ENCODE results near the gene CHD1.

Gene CHD1

DNA sequence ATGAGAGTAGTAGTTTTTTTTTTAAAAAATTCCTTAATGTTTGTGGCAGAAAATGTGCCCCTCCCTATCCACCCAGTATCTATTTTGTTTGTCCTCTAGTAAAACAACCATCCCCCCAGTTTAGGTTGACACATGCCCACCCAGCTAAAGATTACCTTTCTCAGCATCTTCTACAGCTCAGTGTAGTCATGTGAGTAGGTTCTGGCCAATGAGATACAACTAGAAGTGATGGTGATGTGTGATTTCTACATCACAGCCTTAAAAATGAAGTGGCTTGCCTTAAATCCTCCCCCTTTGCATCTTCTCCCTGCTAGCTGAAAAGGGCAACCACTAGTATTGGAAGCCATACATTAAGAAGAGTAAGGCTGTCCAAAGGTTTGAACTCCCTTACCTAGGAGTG is 14.9 kb downstream of the CHD1 start:
- H3K4me1 ChIP-seq (ENCODE audit: control extremely low read depth in 1 of 4, control insufficient read depth in 4 of 4, insufficient read depth in 4 of 4, low read length in 3 of 4): no peaks in the 10 kb centered on the region
- no peaks in the 10 kb centered on the region for H3K27me3 ChIP-seq (replicated peaks in 2 of 5; ENCODE audit: control insufficient read depth in 4 of 5, insufficient read depth in 5 of 5, low read length in 4 of 5)
- no peaks in the 10 kb centered on the region for H3K9me3 ChIP-seq (ENCODE audit: control extremely low read depth in 1 of 5, control insufficient read depth in 4 of 5, insufficient read depth in 2 of 5, low read depth in 1 of 5, low read length in 4 of 5)
- POLR2A ChIA-PET: interaction anchor here (1.0 kb wide), 1 partner anchor 20 kb away, joined by 3 read pairs; no protein-coding TSS in a partner anchor
- no peak overlapping the region for H3K27ac ChIP-seq (ENCODE audit: insufficient read depth in 1 of 2, low read depth in 1 of 2, low read length in 2 of 2, poor library complexity in 1 of 2, severe bottlenecking in 2 of 2)
- H3K36me3 ChIP-seq (ENCODE audit: control insufficient read depth in 4 of 4, insufficient read depth in 4 of 4, low read length in 3 of 4): peaks cover 12 to 22% (median 20%) of the 10 kb centered on the region in 4 experiments
- CTCF ChIA-PET: interaction anchor here (0.7 to 4.2 kb wide), 11 partner anchors 8 to 152 kb away, joined by 3 to 23 read pairs (median 5); no protein-coding TSS in a partner anchor
- no peak overlapping the region for H3K4me3 ChIP-seq (ENCODE audit: control insufficient read depth in 1 of 7, extremely low read depth in 1 of 7, insufficient read depth in 4 of 7, low read depth in 2 of 7, low read length in 6 of 7)
- no peak for DNase-seq

DNA sequence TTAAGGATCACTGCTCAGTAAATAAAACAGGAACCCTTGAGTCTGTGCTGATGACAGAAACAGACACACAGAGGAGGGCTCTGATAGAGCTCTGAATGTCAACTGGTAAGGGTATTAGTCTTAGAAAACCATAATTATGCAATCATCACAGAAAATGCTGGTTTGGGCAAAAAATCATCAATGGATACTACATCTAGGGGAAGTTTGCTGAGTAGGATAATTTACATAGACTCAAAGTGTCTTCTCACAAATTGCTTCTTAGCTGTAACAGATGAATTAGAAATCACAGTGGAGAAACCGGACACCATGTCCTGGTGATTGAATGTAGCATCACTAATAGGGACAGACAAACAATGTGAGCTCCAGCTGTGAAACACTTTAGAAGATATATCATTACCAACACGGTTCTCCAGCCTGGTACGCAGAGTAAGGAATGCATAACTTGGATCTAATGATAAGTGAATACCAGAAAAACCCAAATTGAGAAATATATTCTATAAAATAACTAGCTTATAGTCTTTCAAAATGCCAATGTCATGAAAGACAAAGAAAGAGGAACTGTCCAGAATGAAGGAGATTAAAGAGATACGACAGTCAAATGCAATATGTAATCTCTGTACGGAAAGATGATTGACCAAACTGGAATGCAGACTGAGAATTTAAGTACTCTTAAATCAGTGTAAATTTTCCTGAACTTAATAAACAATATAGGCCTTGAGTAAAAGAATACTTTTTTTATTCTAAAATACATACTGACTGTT is 17.3 kb downstream of the CHD1 start:
- H3K9me3 ChIP-seq (ENCODE audit: control extremely low read depth in 1 of 5, control insufficient read depth in 4 of 5, insufficient read depth in 2 of 5, low read depth in 1 of 5, low read length in 4 of 5): no peaks in the 10 kb centered on the region
- no peaks in the 10 kb centered on the region for H3K27me3 ChIP-seq (replicated peaks in 2 of 5; ENCODE audit: control insufficient read depth in 4 of 5, insufficient read depth in 5 of 5, low read length in 4 of 5)
- H3K4me3 ChIP-seq (ENCODE audit: control insufficient read depth in 1 of 7, extremely low read depth in 1 of 7, insufficient read depth in 4 of 7, low read depth in 2 of 7, low read length in 6 of 7): no peak overlapping the region
- WGBS (ENCODE audit: insufficient coverage): 75% methylated on average over 2 of the region's 5 CpGs
- H3K36me3 ChIP-seq (ENCODE audit: control insufficient read depth in 4 of 4, insufficient read depth in 4 of 4, low read length in 3 of 4): peaks cover 7 to 17% (median 15%) of the 10 kb centered on the region in 4 experiments
- DNase-seq: peak in 2 of 3 donors; percentile 35 to 50
- POLR2A ChIA-PET: no interaction called here
- CTCF ChIA-PET: interaction anchor here (0.8 to 4.2 kb wide), 5 partner anchors 8 to 149 kb away, joined by 3 to 23 read pairs (median 4); no protein-coding TSS in a partner anchor
- H3K4me1 ChIP-seq (ENCODE audit: control extremely low read depth in 1 of 4, control insufficient read depth in 4 of 4, insufficient read depth in 4 of 4, low read length in 3 of 4): no peaks in the 10 kb centered on the region
- no peak overlapping the region for H3K27ac ChIP-seq (ENCODE audit: insufficient read depth in 1 of 2, low read depth in 1 of 2, low read length in 2 of 2, poor library complexity in 1 of 2, severe bottlenecking in 2 of 2)

DNA sequence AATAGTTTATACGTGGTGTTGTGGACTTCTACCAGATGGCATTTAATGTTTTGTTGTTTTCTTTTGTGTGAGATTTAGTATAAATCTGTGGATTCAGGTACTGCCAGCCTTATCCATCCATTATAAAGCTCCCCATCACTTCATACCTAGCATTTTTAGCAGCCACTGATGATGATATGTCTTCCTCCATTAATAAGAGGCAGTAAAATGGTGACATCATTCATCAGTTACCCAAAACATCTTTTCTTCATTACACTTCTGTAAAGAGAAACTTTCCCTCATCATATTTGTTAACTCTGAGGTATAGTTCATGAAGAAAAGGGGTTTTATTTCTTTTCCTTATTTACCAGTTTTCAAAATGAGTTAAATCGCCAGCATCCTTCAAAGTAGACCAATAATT is 19.4 kb downstream of the CHD1 start:
- Histone ChIP-seq H3K4me1 (ENCODE audit: control extremely low read depth in 1 of 4, control insufficient read depth in 4 of 4, insufficient read depth in 4 of 4, low read length in 3 of 4) (no peaks in the 10 kb centered on the region), H3K4me3 (ENCODE audit: control insufficient read depth in 1 of 7, extremely low read depth in 1 of 7, insufficient read depth in 4 of 7, low read depth in 2 of 7, low read length in 6 of 7) (no peak overlapping the region), H3K36me3 (ENCODE audit: control insufficient read depth in 4 of 4, insufficient read depth in 4 of 4, low read length in 3 of 4) (peaks cover 8 to 22% (median 16%) of the 10 kb centered on the region in 4 experiments), H3K27me3 (replicated peaks in 2 of 5; ENCODE audit: control insufficient read depth in 4 of 5, insufficient read depth in 5 of 5, low read length in 4 of 5) (no peaks in the 10 kb centered on the region), H3K27ac (ENCODE audit: insufficient read depth in 1 of 2, low read depth in 1 of 2, low read length in 2 of 2, poor library complexity in 1 of 2, severe bottlenecking in 2 of 2) (no peak overlapping the region), H3K9me3 (ENCODE audit: control extremely low read depth in 1 of 5, control insufficient read depth in 4 of 5, insufficient read depth in 2 of 5, low read depth in 1 of 5, low read length in 4 of 5) (no peaks in the 10 kb centered on the region)
- ChIA-PET CTCF (interaction anchor here (0.9 to 1.6 kb wide), 3 partner anchors 24 to 122 kb away, joined by 3 to 5 read pairs (median 3); no protein-coding TSS in a partner anchor), POLR2A (no interaction called here)
- no CpG with 5 or more reads among the region's 2 CpGs for WGBS (ENCODE audit: insufficient coverage)
- DNase-seq: no peak

GRCh38 chr5:98907951-98908350 is 20.9 kb downstream of the CHD1 start:
- H3K27me3 ChIP-seq (replicated peaks in 2 of 5; ENCODE audit: control insufficient read depth in 4 of 5, insufficient read depth in 5 of 5, low read length in 4 of 5): no peaks in the 10 kb centered on the region
- no peak overlapping the region for H3K27ac ChIP-seq (ENCODE audit: insufficient read depth in 1 of 2, low read depth in 1 of 2, low read length in 2 of 2, poor library complexity in 1 of 2, severe bottlenecking in 2 of 2)
- peaks cover 7 to 30% (median 16%) of the 10 kb centered on the region in 4 experiments for H3K36me3 ChIP-seq (ENCODE audit: control insufficient read depth in 4 of 4, insufficient read depth in 4 of 4, low read length in 3 of 4)
- H3K4me1 ChIP-seq (ENCODE audit: control extremely low read depth in 1 of 4, control insufficient read depth in 4 of 4, insufficient read depth in 4 of 4, low read length in 3 of 4): no peaks in the 10 kb centered on the region
- H3K4me3 ChIP-seq (ENCODE audit: control insufficient read depth in 1 of 7, extremely low read depth in 1 of 7, insufficient read depth in 4 of 7, low read depth in 2 of 7, low read length in 6 of 7): no peak overlapping the region
- WGBS (ENCODE audit: insufficient coverage): no CpG with 5 or more reads among the region's 1 CpG
- no peak for DNase-seq
- no peaks in the 10 kb centered on the region for H3K9me3 ChIP-seq (ENCODE audit: control extremely low read depth in 1 of 5, control insufficient read depth in 4 of 5, insufficient read depth in 2 of 5, low read depth in 1 of 5, low read length in 4 of 5)
- ChIA-PET CTCF (interaction anchor here (0.7 to 2.2 kb wide), 10 partner anchors 9 to 1871 kb away, joined by 3 to 27 read pairs (median 4); no protein-coding TSS in a partner anchor), POLR2A (no interaction called here)

DNA sequence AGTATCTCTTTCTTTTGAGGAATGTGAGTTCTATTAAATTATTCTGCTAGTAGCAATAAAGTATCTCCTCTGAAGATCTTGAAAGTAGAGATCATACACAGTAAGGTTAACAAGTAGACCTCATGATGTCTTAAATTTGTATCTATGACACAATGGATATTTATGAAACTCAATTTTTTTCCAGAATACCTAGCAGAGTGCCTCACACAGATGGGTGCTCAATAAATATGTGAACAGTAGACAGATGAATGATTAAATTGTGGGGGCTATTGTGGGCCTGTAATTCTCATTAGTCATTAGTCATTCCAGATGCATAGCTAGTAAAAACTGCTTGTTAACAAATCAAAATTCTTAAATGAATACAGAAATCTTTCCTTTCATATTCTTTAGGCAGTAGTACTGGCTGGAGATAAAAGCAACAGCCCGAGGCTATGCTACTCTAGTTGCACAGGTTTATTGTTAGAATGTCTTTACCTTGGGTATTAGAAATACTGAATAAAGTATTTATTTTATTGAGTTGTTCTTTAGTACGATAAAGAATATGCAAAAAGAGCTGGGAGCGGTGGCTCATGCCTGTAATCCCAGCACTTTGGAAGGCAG is 22.0 kb downstream of the CHD1 start:
- ChIA-PET POLR2A (no interaction called here), CTCF (interaction anchor here (0.6 to 2.2 kb wide), 9 partner anchors 10 to 156 kb away, joined by 3 to 27 read pairs (median 4); no protein-coding TSS in a partner anchor)
- no peaks in the 10 kb centered on the region for H3K9me3 ChIP-seq (ENCODE audit: control extremely low read depth in 1 of 5, control insufficient read depth in 4 of 5, insufficient read depth in 2 of 5, low read depth in 1 of 5, low read length in 4 of 5)
- no peak overlapping the region for H3K4me3 ChIP-seq (ENCODE audit: control insufficient read depth in 1 of 7, extremely low read depth in 1 of 7, insufficient read depth in 4 of 7, low read depth in 2 of 7, low read length in 6 of 7)
- H3K27ac ChIP-seq (ENCODE audit: insufficient read depth in 1 of 2, low read depth in 1 of 2, low read length in 2 of 2, poor library complexity in 1 of 2, severe bottlenecking in 2 of 2): no peak overlapping the region
- H3K27me3 ChIP-seq (replicated peaks in 2 of 5; ENCODE audit: control insufficient read depth in 4 of 5, insufficient read depth in 5 of 5, low read length in 4 of 5): no peaks in the 10 kb centered on the region
- peaks cover 9 to 30% (median 20%) of the 10 kb centered on the region in 4 experiments for H3K36me3 ChIP-seq (ENCODE audit: control insufficient read depth in 4 of 4, insufficient read depth in 4 of 4, low read length in 3 of 4)
- H3K4me1 ChIP-seq (ENCODE audit: control extremely low read depth in 1 of 4, control insufficient read depth in 4 of 4, insufficient read depth in 4 of 4, low read length in 3 of 4): no peaks in the 10 kb centered on the region
- DNase-seq: no peak
- WGBS (ENCODE audit: insufficient coverage): 95% methylated on average over 3 of the region's 3 CpGs

DNA sequence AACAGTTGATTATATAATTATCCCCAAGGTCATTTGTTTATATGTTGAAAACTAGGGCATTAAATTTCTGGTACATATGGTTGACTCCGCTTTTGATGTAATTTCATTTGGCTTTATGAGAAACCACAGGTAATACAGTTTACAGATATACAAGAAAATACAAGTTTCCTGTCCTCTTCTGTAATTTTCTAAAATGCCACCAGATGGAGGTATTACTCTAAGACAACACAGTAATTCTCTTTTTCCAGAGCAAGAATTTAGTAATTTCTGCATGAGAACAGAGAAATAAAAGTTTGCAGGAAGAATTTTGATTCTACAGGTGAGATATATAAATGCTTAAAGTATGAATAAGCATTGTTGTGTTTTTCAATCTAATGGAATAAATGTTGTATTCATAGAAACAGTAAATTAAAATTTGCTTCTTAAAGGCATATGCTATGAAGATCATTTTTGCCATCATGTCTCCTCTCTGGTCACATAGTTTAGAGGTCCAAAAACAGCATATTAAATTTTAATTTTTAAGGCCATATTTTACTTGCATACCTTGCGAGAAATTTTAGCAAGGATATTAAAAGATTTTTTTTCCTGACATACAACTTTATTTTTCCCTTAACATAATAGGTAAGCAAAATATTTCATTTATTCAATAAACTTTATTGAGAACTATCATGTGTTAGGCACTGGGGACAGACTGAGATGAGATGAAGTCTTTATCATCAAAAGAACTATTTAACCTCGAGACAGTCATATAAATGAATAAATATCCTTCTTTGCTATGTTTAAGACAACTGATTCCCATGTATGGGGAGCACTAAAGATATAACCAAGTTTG is 22.7 kb downstream of the CHD1 start:
- no peaks in the 10 kb centered on the region for H3K4me1 ChIP-seq (ENCODE audit: control extremely low read depth in 1 of 4, control insufficient read depth in 4 of 4, insufficient read depth in 4 of 4, low read length in 3 of 4)
- POLR2A ChIA-PET: no interaction called here
- H3K4me3 ChIP-seq (ENCODE audit: control insufficient read depth in 1 of 7, extremely low read depth in 1 of 7, insufficient read depth in 4 of 7, low read depth in 2 of 7, low read length in 6 of 7): no peak overlapping the region
- no peaks in the 10 kb centered on the region for H3K9me3 ChIP-seq (ENCODE audit: control extremely low read depth in 1 of 5, control insufficient read depth in 4 of 5, insufficient read depth in 2 of 5, low read depth in 1 of 5, low read length in 4 of 5)
- H3K27me3 ChIP-seq (replicated peaks in 2 of 5; ENCODE audit: control insufficient read depth in 4 of 5, insufficient read depth in 5 of 5, low read length in 4 of 5): no peaks in the 10 kb centered on the region
- H3K36me3 ChIP-seq (ENCODE audit: control insufficient read depth in 4 of 4, insufficient read depth in 4 of 4, low read length in 3 of 4): peaks cover 10 to 33% (median 20%) of the 10 kb centered on the region in 4 experiments
- H3K27ac ChIP-seq (ENCODE audit: insufficient read depth in 1 of 2, low read depth in 1 of 2, low read length in 2 of 2, poor library complexity in 1 of 2, severe bottlenecking in 2 of 2): no peak overlapping the region
- CTCF ChIA-PET: interaction anchor here (1.0 to 2.8 kb wide), 9 partner anchors 15 to 157 kb away, joined by 3 to 27 read pairs (median 11); no protein-coding TSS in a partner anchor
- WGBS (ENCODE audit: insufficient coverage): no CpG with 5 or more reads among the region's 3 CpGs
- DNase-seq: peak; percentile 61 to 81 (median 77)

Measured in common myeloid progenitor, CD34-positive (primary cell).